Mesenchymal stem cell (in vitro differentiated cells and primary cell): ENCODE results near the gene CYTH4.

Source experiments
- DNase-seq: peaks from one replicate; pipeline ENCODE4 v3.0.0-alpha.2; 2013
- H2AFZ ChIP-seq: one replicate; pipeline ENCODE4 v1.6.1; 2013; ENCODE audit warnings: low read depth, mild to moderate bottlenecking, control low read depth, inconsistent platforms, low read length, moderate library complexity
- H2AK5ac ChIP-seq: 2 replicates; pipeline ENCODE4 v1.6.1; 2013; ENCODE audit warnings: low read length, moderate library complexity, mild to moderate bottlenecking, inconsistent platforms; ENCODE audit not compliant: severe bottlenecking
- H2BK120ac ChIP-seq: one replicate; pipeline ENCODE4 v1.6.1; 2013; ENCODE audit warnings: low read depth, mild to moderate bottlenecking, inconsistent platforms, low read length, moderate library complexity
- H2BK12ac ChIP-seq, 2 experiments: one replicate each; pipeline ENCODE4 v1.6.1; 2013; ENCODE audit warnings: inconsistent platforms in 2 of 2, low read length in 2 of 2, mild to moderate bottlenecking in 2 of 2, moderate library complexity in 2 of 2, control low read depth in 1 of 2
- H2BK15ac ChIP-seq: one replicate; pipeline ENCODE4 v1.6.1; 2013; ENCODE audit warnings: mild to moderate bottlenecking, low read depth, inconsistent platforms; ENCODE audit not compliant: poor library complexity, severe bottlenecking
- H2BK5ac ChIP-seq: 2 replicates; pipeline ENCODE4 v1.6.1; 2013; ENCODE audit warnings: low read depth, mild to moderate bottlenecking, low read length, control low read depth, inconsistent platforms; ENCODE audit not compliant: poor library complexity, severe bottlenecking
- H3K14ac ChIP-seq, 2 experiments: one replicate each; pipeline ENCODE4 v1.6.1; 2013; ENCODE audit warnings: inconsistent platforms in 2 of 2, low read length in 2 of 2, control low read depth in 1 of 2, mild to moderate bottlenecking in 1 of 2, moderate library complexity in 1 of 2
- H3K18ac ChIP-seq, 2 experiments: one replicate each; pipeline ENCODE4 v1.6.1; 2013; ENCODE audit warnings: inconsistent platforms in 2 of 2, low read length in 2 of 2, control low read depth in 1 of 2, low read depth in 1 of 2, mild to moderate bottlenecking in 1 of 2
- H3K23ac ChIP-seq, 2 experiments: one replicate each; pipeline ENCODE4 v1.6.1; 2013; ENCODE audit warnings: inconsistent platforms in 2 of 2, low read length in 2 of 2, mild to moderate bottlenecking in 2 of 2, moderate library complexity in 2 of 2, control low read depth in 1 of 2
- H3K27ac ChIP-seq: 2 replicates; pipeline ENCODE4 v1.5.1; 2013; ENCODE audit warnings: mild to moderate bottlenecking, moderate library complexity, low read length, control low read depth, inconsistent platforms; ENCODE audit not compliant: poor library complexity, severe bottlenecking
- H3K27me3 ChIP-seq, 2 experiments: 2 replicates each; pipeline versions ENCODE4 v1.6.1 to v1.7.0; 2013; ENCODE audit warnings: low read length in 2 of 2, mild to moderate bottlenecking in 2 of 2, moderate library complexity in 2 of 2, control low read depth in 1 of 2, inconsistent platforms in 1 of 2; ENCODE audit not compliant: control insufficient read depth in 1 of 2, insufficient read depth in 1 of 2
- H3K36me3 ChIP-seq, 2 experiments: 2 replicates each; pipeline versions ENCODE4 v1.6.1 to v1.7.0; 2013; ENCODE audit warnings: low read length in 2 of 2, control low read depth in 1 of 2, inconsistent platforms in 1 of 2, low read depth in 1 of 2, mild to moderate bottlenecking in 1 of 2; ENCODE audit not compliant: insufficient read depth in 2 of 2, control insufficient read depth in 1 of 2
- H3K4ac ChIP-seq, 2 experiments: one replicate each; pipeline ENCODE4 v1.6.1; 2013; ENCODE audit warnings: inconsistent platforms in 2 of 2, low read length in 2 of 2, mild to moderate bottlenecking in 2 of 2, moderate library complexity in 2 of 2, control low read depth in 1 of 2, low read depth in 1 of 2
- H3K4me1 ChIP-seq: 2 replicates; pipeline ENCODE4 v1.6.1; 2013; ENCODE audit warnings: low read depth, low read length, control low read depth; ENCODE audit not compliant: control insufficient read depth, insufficient read depth
- H3K4me2 ChIP-seq: 2 replicates; pipeline ENCODE4 v1.6.1; 2013; ENCODE audit warnings: low read length, mild to moderate bottlenecking, inconsistent platforms; ENCODE audit not compliant: poor library complexity, severe bottlenecking
- H3K4me3 ChIP-seq, 2 experiments: 2 replicates each; pipeline versions ENCODE4 v1.5.1 to v1.7.0; 2013; ENCODE audit warnings: low read length in 2 of 2, mild to moderate bottlenecking in 2 of 2, control low read depth in 1 of 2, low read depth in 1 of 2; ENCODE audit not compliant: insufficient read depth in 1 of 2
- H3K79me1 ChIP-seq: replicated peaks from 2 replicates; pipeline ENCODE4 v1.6.1; 2013; ENCODE audit warnings: mild to moderate bottlenecking, control low read depth, low read length, inconsistent platforms; ENCODE audit not compliant: poor library complexity, severe bottlenecking
- H3K9ac ChIP-seq: 2 replicates; pipeline ENCODE4 v1.7.0; 2013; ENCODE audit warnings: mild to moderate bottlenecking, low read length, moderate library complexity
- H3K9me3 ChIP-seq: 2 replicates; pipeline ENCODE4 v1.7.0; 2013; ENCODE audit warnings: mild to moderate bottlenecking, low read length; ENCODE audit not compliant: control insufficient read depth
- H4K8ac ChIP-seq: one replicate; pipeline ENCODE4 v1.6.1; 2013; ENCODE audit warnings: inconsistent platforms, mild to moderate bottlenecking, low read length, moderate library complexity
- H4K91ac ChIP-seq: one replicate; pipeline ENCODE4 v1.6.1; 2013; ENCODE audit warnings: mild to moderate bottlenecking, low read length, inconsistent platforms
- WGBS: methylation state at CpG from one replicate; pipeline ENCODE4 v1.1.7; 2013; ENCODE audit warnings: mixed read lengths; 5-methylcytosine and 5-hydroxymethylcytosine counted together

CYTH4 gene

GRCh38 chr22:37310815-37311595, 28.7 kb downstream of the CYTH4 start:
- peak overlapping the region; percentile 79 for H2AK5ac ChIP-seq
- H3K9ac ChIP-seq, result no peak overlapping the region
- no peaks in the 10 kb centered on the region for H3K36me3 ChIP-seq
- H3K23ac ChIP-seq, result no peak overlapping the region
- peak overlapping the region; percentile 92 to 96 for H3K4ac ChIP-seq
- H3K18ac ChIP-seq, result peak overlapping the region; percentile 63 to 93
- peak overlapping the region; percentile 4 for H2BK5ac ChIP-seq
- peak overlapping the region; percentile 73 for H4K8ac ChIP-seq
- no peak overlapping the region for H3K27ac ChIP-seq
- H3K14ac ChIP-seq, result peak overlapping the region in 1 of 2 experiments; percentile 63
- no peak overlapping the region for H3K4me3 ChIP-seq
- H3K79me1 ChIP-seq, result no peaks in the 10 kb centered on the region
- peak overlapping the region; percentile 91 to 99 for H2BK12ac ChIP-seq
- H3K4me1 ChIP-seq, result peaks cover 64% of the 10 kb centered on the region
- peaks cover 0 to 3% of the 10 kb centered on the region in 2 experiments for H3K27me3 ChIP-seq
- H4K91ac ChIP-seq, result peak overlapping the region; percentile 98
- no peaks in the 10 kb centered on the region for H3K9me3 ChIP-seq
- no peak overlapping the region for H3K4me2 ChIP-seq
- no peak for DNase-seq
- 93% methylated on average over 25 of the region's 25 CpGs for WGBS
- H2BK15ac ChIP-seq, result peak overlapping the region; percentile 70
- peak overlapping the region; percentile 86 for H2BK120ac ChIP-seq
- H2AFZ ChIP-seq, result no peak overlapping the region

GRCh38 chr22:37311761-37312312, 29.5 kb downstream of the CYTH4 start:
- DNase-seq, result no peak
- H3K9ac ChIP-seq, result no peak overlapping the region

GRCh38 chr22:37312549-37313183, 30.4 kb downstream of the CYTH4 start:
- Histone ChIP-seq H3K9ac (no peak overlapping the region), H3K27ac (no peak overlapping the region)

More at GRCh38 chr22:37311761-37312312, 29.5 kb downstream of the CYTH4 start:
- Histone ChIP-seq H3K23ac (peak overlapping the region in 1 of 2 experiments; percentile 73), H3K14ac (peak overlapping the region in 1 of 2 experiments; percentile 57), H3K4ac (peak overlapping the region; percentile 11 to 84), H3K4me3 (no peak overlapping the region), H2AFZ (no peak overlapping the region), H2BK120ac (peak overlapping the region; percentile 65), H2BK5ac (no peak overlapping the region), H2BK12ac (peak overlapping the region; percentile 91 to 99), H3K27ac (no peak overlapping the region), H4K8ac (peak overlapping the region; percentile 59), H3K27me3 (peaks cover 0 to 3% of the 10 kb centered on the region in 2 experiments), H2BK15ac (peak overlapping the region; percentile 88), H3K9me3 (no peaks in the 10 kb centered on the region), H3K4me2 (no peak overlapping the region), H2AK5ac (peak overlapping the region; percentile 23), H3K4me1 (peaks cover 63% of the 10 kb centered on the region), H3K18ac (peak overlapping the region; percentile 63 to 93), H4K91ac (peak overlapping the region; percentile 87), H3K36me3 (no peaks in the 10 kb centered on the region), H3K79me1 (no peaks in the 10 kb centered on the region)
- WGBS, result 94% methylated on average over 19 of the region's 19 CpGs

More at GRCh38 chr22:37312549-37313183, 30.4 kb downstream of the CYTH4 start:
- H3K4me1 ChIP-seq, result peaks cover 65% of the 10 kb centered on the region
- H3K36me3 ChIP-seq, result no peaks in the 10 kb centered on the region
- H2AFZ ChIP-seq, result no peak overlapping the region
- no peak overlapping the region for H3K4me3 ChIP-seq
- H3K4me2 ChIP-seq, result no peak overlapping the region
- H2BK120ac ChIP-seq, result peak overlapping the region; percentile 75
- no peak for DNase-seq
- no peak overlapping the region for H2BK5ac ChIP-seq
- H2BK12ac ChIP-seq, result peak overlapping the region; percentile 91 to 99
- peaks cover 0 to 4% of the 10 kb centered on the region in 2 experiments for H3K27me3 ChIP-seq
- WGBS, result 87% methylated on average over 9 of the region's 9 CpGs
- H3K79me1 ChIP-seq, result no peaks in the 10 kb centered on the region
- peak overlapping the region; percentile 87 for H2BK15ac ChIP-seq
- no peaks in the 10 kb centered on the region for H3K9me3 ChIP-seq
- H3K4ac ChIP-seq, result peak overlapping the region; percentile 57 to 84
- peak overlapping the region in 1 of 2 experiments; percentile 35 for H3K14ac ChIP-seq
- no peak overlapping the region for H4K8ac ChIP-seq
- peak overlapping the region; percentile 50 for H2AK5ac ChIP-seq
- H3K23ac ChIP-seq, result no peak overlapping the region
- H4K91ac ChIP-seq, result peak overlapping the region; percentile 87
- peak overlapping the region; percentile 75 to 93 for H3K18ac ChIP-seq
